ENCODE results near the gene CELF4.

- TF ChIP-seq EZH2 (IDR thresholded peaks at IDR 0.05; ENCODE audit: insufficient read depth, poor library complexity, severe bottlenecking) (no peak), EZH2phosphoT487 (IDR thresholded peaks at IDR 0.05; ENCODE audit: insufficient read depth, low read depth) (no peak)
Observed at GRCh38 chr18:37450434-37451132, 115.0 kb downstream of the CELF4 start.

All from GM23248 (cell line).